Astrocyte (in vitro differentiated cells and primary cell): ENCODE data around the gene PREX1. TPM values are rescaled to one million over a fixed set of nuclear protein-coding genes. Genes with fewer than 3 reads are reported as not detected.

Experiments
- DNase-seq: peaks from one replicate; pipeline ENCODE4 v3.0.0-alpha.2; 2010; ENCODE audit warnings: low read depth
- FAIRE-seq: peaks from 2 replicates; lab custom pipeline; 2011; peaks lifted over from hg19 to GRCh38; lab: Jason Lieb, UNC
- H2AFZ ChIP-seq: 2 replicates; pipeline ENCODE4 v1.6.0; 2012; ENCODE audit warnings: low read depth, low read length, inconsistent platforms
- H3K27ac ChIP-seq: 2 replicates; pipeline ENCODE4 v1.5.1; 2011; ENCODE audit warnings: low read depth, low read length, inconsistent platforms
- H3K27me3 ChIP-seq: 2 replicates; pipeline ENCODE4 v1.6.0; 2011; ENCODE audit warnings: low read length, inconsistent platforms; ENCODE audit not compliant: insufficient read depth
- H3K36me3 ChIP-seq: 2 replicates; pipeline ENCODE4 v1.5.1; 2011; ENCODE audit warnings: low read length, inconsistent platforms; ENCODE audit not compliant: insufficient read depth
- H3K4me1 ChIP-seq: 2 replicates; pipeline ENCODE4 v1.5.1; 2011; ENCODE audit warnings: low read length, inconsistent platforms; ENCODE audit not compliant: insufficient read depth
- H3K4me2 ChIP-seq: 2 replicates; pipeline ENCODE4 v1.6.0; 2012; ENCODE audit warnings: low read length, inconsistent platforms
- H3K4me3 ChIP-seq: 2 replicates; pipeline ENCODE4 v1.5.1; 2011; ENCODE audit warnings: low read depth, mild to moderate bottlenecking, low read length, inconsistent platforms; ENCODE audit not compliant: insufficient read depth
- H3K79me2 ChIP-seq: 2 replicates; pipeline ENCODE4 v1.6.0; 2012; ENCODE audit warnings: mild to moderate bottlenecking, low read length, inconsistent platforms; ENCODE audit not compliant: insufficient read depth
- H3K9ac ChIP-seq: 2 replicates; pipeline ENCODE4 v1.6.0; 2012; ENCODE audit warnings: mild to moderate bottlenecking, low read length, inconsistent platforms
- H3K9me3 ChIP-seq: 2 replicates; pipeline ENCODE4 v1.5.1; 2012; ENCODE audit warnings: low read depth, mild to moderate bottlenecking, low read length, inconsistent platforms; ENCODE audit not compliant: insufficient read depth
- H4K20me1 ChIP-seq: 2 replicates; pipeline ENCODE4 v1.6.0; 2012; ENCODE audit warnings: low read length, inconsistent platforms; ENCODE audit not compliant: insufficient read depth
- H3K27ac Mint-ChIP-seq: one replicate; pipeline ENCODE4 v1.8.0; 2021; ENCODE audit warnings: mild to moderate bottlenecking, mixed read lengths; ENCODE audit not compliant: unreplicated experiment
- H3K27me3 Mint-ChIP-seq: one replicate; pipeline ENCODE4 v1.8.0; 2021; ENCODE audit warnings: low read depth, mixed read lengths; ENCODE audit not compliant: unreplicated experiment
- H3K36me3 Mint-ChIP-seq: one replicate; pipeline ENCODE4 v1.8.0; 2021; ENCODE audit warnings: low read depth, mixed read lengths; ENCODE audit not compliant: unreplicated experiment
- H3K4me1 Mint-ChIP-seq: one replicate; pipeline ENCODE4 v1.8.0; 2021; ENCODE audit warnings: low read depth, mixed read lengths; ENCODE audit not compliant: unreplicated experiment
- H3K4me3 Mint-ChIP-seq: one replicate; pipeline ENCODE4 v1.8.0; 2021; ENCODE audit warnings: mild to moderate bottlenecking, moderate library complexity, mixed read lengths; ENCODE audit not compliant: unreplicated experiment
- H3K9me3 Mint-ChIP-seq: one replicate; pipeline ENCODE4 v1.8.0; 2021; ENCODE audit warnings: mild to moderate bottlenecking, mixed read lengths; ENCODE audit not compliant: unreplicated experiment
- EZH2 ChIP-seq: IDR thresholded peaks from 2 replicates; pipeline ENCODE4 v1.6.1; 2012; ENCODE audit warnings: mild to moderate bottlenecking, low read length, inconsistent platforms; ENCODE audit not compliant: insufficient read depth
- total RNA-seq: library from RNA; stranded (reverse); gene quantifications from 2 replicates; pipeline ENCODE4 v1.2.1, GENCODE V29; 2021
- TF ChIP-seq, protein P1 (sequence below): IDR thresholded peaks from 2 replicates; pipeline ENCODE4 v1.5.1; 2011; ENCODE audit warnings: low read depth, mild to moderate bottlenecking, inconsistent platforms, low read length, moderate library complexity; ENCODE audit not compliant: insufficient read depth

Gene PREX1
- total RNA-seq, 1 donor from 2014 or later, result 3.5 TPM

DNA sequence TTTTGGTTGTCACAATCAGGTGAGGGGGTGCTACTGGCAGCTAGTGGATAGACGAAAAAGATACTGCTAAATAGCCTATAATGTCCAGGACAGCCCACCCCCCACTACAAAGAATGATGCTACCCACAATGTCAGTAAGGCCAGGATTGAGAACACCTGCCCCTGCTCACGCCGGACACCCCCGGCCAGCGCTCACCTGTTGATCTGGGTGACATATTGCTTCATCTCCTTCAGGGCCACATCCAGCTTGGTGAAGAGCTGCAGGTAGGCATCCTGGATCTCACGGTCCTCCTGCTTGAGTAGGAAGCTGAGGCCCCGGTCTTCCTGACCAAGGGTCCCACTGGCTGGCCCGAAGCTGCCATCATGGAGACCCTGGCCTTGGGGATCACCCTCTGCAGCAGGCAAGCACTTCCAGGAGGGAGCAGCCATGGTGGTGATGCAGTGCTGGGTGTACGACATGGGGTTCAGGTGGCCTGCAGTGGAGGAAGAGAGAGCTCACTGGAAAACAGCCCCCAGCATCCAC, 178.6 kb downstream of the PREX1 start:
- peaks cover 11% of the 10 kb centered on the region for H3K27me3 Mint-ChIP-seq
- H3K36me3 Mint-ChIP-seq, result peaks cover 12% of the 10 kb centered on the region
- no peaks in the 10 kb centered on the region for H3K4me1 Mint-ChIP-seq
- no peak overlapping the region for H3K4me3 Mint-ChIP-seq
- DNase-seq (no peak), FAIRE-seq (no peak)
- no peak overlapping the region for H3K27ac ChIP-seq
- no peak for TF ChIP-seq EZH2
- TF ChIP-seq, protein P1, sequence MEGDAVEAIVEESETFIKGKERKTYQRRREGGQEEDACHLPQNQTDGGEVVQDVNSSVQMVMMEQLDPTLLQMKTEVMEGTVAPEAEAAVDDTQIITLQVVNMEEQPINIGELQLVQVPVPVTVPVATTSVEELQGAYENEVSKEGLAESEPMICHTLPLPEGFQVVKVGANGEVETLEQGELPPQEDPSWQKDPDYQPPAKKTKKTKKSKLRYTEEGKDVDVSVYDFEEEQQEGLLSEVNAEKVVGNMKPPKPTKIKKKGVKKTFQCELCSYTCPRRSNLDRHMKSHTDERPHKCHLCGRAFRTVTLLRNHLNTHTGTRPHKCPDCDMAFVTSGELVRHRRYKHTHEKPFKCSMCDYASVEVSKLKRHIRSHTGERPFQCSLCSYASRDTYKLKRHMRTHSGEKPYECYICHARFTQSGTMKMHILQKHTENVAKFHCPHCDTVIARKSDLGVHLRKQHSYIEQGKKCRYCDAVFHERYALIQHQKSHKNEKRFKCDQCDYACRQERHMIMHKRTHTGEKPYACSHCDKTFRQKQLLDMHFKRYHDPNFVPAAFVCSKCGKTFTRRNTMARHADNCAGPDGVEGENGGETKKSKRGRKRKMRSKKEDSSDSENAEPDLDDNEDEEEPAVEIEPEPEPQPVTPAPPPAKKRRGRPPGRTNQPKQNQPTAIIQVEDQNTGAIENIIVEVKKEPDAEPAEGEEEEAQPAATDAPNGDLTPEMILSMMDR, result no peak
- peaks cover 3% of the 10 kb centered on the region for H3K9me3 Mint-ChIP-seq
- no peaks in the 10 kb centered on the region for H3K36me3 ChIP-seq
- no peaks in the 10 kb centered on the region for H3K9me3 ChIP-seq
- no peaks in the 10 kb centered on the region for H3K4me1 ChIP-seq
- H3K27me3 ChIP-seq, result no peaks in the 10 kb centered on the region
- H3K4me3 ChIP-seq, result no peak overlapping the region
- no peak overlapping the region for H3K9ac ChIP-seq
- H4K20me1 ChIP-seq, result no peaks in the 10 kb centered on the region
- no peak overlapping the region for H3K4me2 ChIP-seq
- no peaks in the 10 kb centered on the region for H3K79me2 ChIP-seq
- no peak overlapping the region for H3K27ac Mint-ChIP-seq
- no peak overlapping the region for H2AFZ ChIP-seq

- Histone ChIP-seq H3K27me3 (no peaks in the 10 kb centered on the region), H3K4me3 (no peak overlapping the region), H3K27ac (no peak overlapping the region), H3K4me1 (no peaks in the 10 kb centered on the region), H3K4me2 (no peak overlapping the region), H3K9ac (no peak overlapping the region), H3K79me2 (no peaks in the 10 kb centered on the region), H2AFZ (no peak overlapping the region), H3K9me3 (no peaks in the 10 kb centered on the region), H4K20me1 (no peaks in the 10 kb centered on the region), H3K36me3 (no peaks in the 10 kb centered on the region)
- TF ChIP-seq, protein P1, result no peak
- TF ChIP-seq EZH2, result no peak
- DNase-seq, result no peak
- no peak for FAIRE-seq
- H3K9me3 Mint-ChIP-seq, result peaks cover 3% of the 10 kb centered on the region
- H3K27me3 Mint-ChIP-seq, result peaks cover 11% of the 10 kb centered on the region
- no peak overlapping the region for H3K27ac Mint-ChIP-seq
- peaks cover 12% of the 10 kb centered on the region for H3K36me3 Mint-ChIP-seq
- no peak overlapping the region for H3K4me3 Mint-ChIP-seq
- no peaks in the 10 kb centered on the region for H3K4me1 Mint-ChIP-seq
Measured at GRCh38 chr20:48648482-48649051, 179.2 kb downstream of the PREX1 start.

DNA sequence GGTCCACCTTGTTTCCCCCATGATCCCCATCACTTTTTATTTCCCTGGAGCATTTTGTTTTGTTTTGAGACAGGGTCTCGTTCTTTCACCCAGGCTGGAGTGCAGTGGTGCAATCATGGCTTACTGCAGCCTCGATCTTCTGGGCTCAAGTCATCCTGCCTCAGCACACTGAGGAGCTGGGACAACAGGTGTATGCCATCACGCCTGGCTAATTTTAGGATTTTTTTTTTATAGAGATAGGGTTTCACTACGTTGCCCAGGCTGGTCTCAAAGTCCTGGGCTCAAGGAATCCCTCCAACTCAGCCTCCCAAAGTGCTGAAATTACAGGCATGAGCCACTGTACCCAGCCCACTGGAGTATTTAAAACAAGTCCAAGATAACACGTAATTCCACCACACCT, 179.9 kb downstream of the PREX1 start:
- Mint-ChIP-seq H3K4me1 (no peaks in the 10 kb centered on the region), H3K9me3 (peaks cover 3% of the 10 kb centered on the region), H3K4me3 (no peak overlapping the region), H3K27me3 (peaks cover 11% of the 10 kb centered on the region), H3K36me3 (peaks cover 12% of the 10 kb centered on the region), H3K27ac (no peak overlapping the region)
- FAIRE-seq (no peak), DNase-seq (no peak)
- H4K20me1 ChIP-seq, result no peaks in the 10 kb centered on the region
- H3K27me3 ChIP-seq, result no peaks in the 10 kb centered on the region
- no peak overlapping the region for H3K4me2 ChIP-seq
- no peaks in the 10 kb centered on the region for H3K79me2 ChIP-seq
- H3K4me3 ChIP-seq, result no peak overlapping the region
- H3K9me3 ChIP-seq, result no peaks in the 10 kb centered on the region
- no peak overlapping the region for H3K27ac ChIP-seq
- TF ChIP-seq, protein P1, result no peak
- TF ChIP-seq EZH2, result no peak
- no peaks in the 10 kb centered on the region for H3K36me3 ChIP-seq
- no peaks in the 10 kb centered on the region for H3K4me1 ChIP-seq
- no peak overlapping the region for H3K9ac ChIP-seq
- H2AFZ ChIP-seq, result no peak overlapping the region
